ENCODE measurements around the gene MAP2K6. TPM values are rescaled to one million over a fixed set of nuclear protein-coding genes. Genes with fewer than 3 reads are reported as not detected.
A peak's percentile ranks its signal among the peaks of the same experiment; 100 is the strongest.

MAP2K6 gene
- polyA plus RNA-seq, 1 donor (not counting 4 experiments of a cell fraction or from before 2014, with no cell fraction given), result 0.39 TPM

GRCh38 chr17:69538795-69539194 is 124.3 kb downstream of the MAP2K6 start:
- Histone ChIP-seq H3K4me1 (ENCODE audit: control insufficient read depth, extremely low read depth, insufficient read depth, low read length) (peaks cover 17% of the 10 kb centered on the region), H3K4me2 (ENCODE audit: control insufficient read depth, extremely low read depth, insufficient read depth, low read depth, low read length) (peak overlapping the region; percentile 45), H3K4me3 (ENCODE audit: control insufficient read depth in 2 of 3, extremely low read depth in 1 of 3, insufficient read depth in 2 of 3, low read depth in 1 of 3, low read length in 3 of 3) (no peak overlapping the region), H3K79me2 (ENCODE audit: control insufficient read depth, insufficient read depth, low read length) (no peaks in the 10 kb centered on the region), H3K9me1 (ENCODE audit: control insufficient read depth, extremely low read depth, insufficient read depth, low read length) (no peaks in the 10 kb centered on the region), H3K36me3 (ENCODE audit: control insufficient read depth in 2 of 2, extremely low read depth in 1 of 2, insufficient read depth in 2 of 2, low read length in 2 of 2) (no peaks in the 10 kb centered on the region), H3K9ac (ENCODE audit: control insufficient read depth, extremely low read depth, insufficient read depth, low read length) (no peak overlapping the region), H3K27me3 (ENCODE audit: control insufficient read depth, extremely low read depth, insufficient read depth, low read length) (no peaks in the 10 kb centered on the region), H2AFZ (ENCODE audit: control insufficient read depth, low read length) (no peak overlapping the region), H3K9me3 (ENCODE audit: control insufficient read depth, low read depth, low read length) (no peaks in the 10 kb centered on the region), H4K20me1 (ENCODE audit: control insufficient read depth, extremely low read depth, insufficient read depth, low read length) (no peaks in the 10 kb centered on the region), H3K27ac (ENCODE audit: control insufficient read depth, insufficient read depth, low read length) (no peak overlapping the region)
- TF ChIP-seq CTCF (optimal IDR thresholded peaks at IDR 0.05 in 1 of 3, IDR thresholded peaks at IDR 0.05 in 1 of 3, conservative IDR thresholded peaks at IDR 0.05 in 1 of 3; ENCODE audit: extremely low read depth in 1 of 3, insufficient read depth in 2 of 3, low read length in 3 of 3) (no peak), EZH2 (IDR thresholded peaks at IDR 0.05; ENCODE audit: low read length) (no peak)
- dilution Hi-C loops (cut with MboI; ENCODE audit: extremely low pct_ligation_motif_present, low sequenced_read_pairs), result no loop called here
- DNase-seq (ENCODE audit: low read depth, low spot score) (no peak), FAIRE-seq (no peak)

- H3K79me2 ChIP-seq (ENCODE audit: control insufficient read depth, insufficient read depth, low read length), result no peaks in the 10 kb centered on the region
- TF ChIP-seq CTCF (optimal IDR thresholded peaks at IDR 0.05 in 1 of 3, IDR thresholded peaks at IDR 0.05 in 1 of 3, conservative IDR thresholded peaks at IDR 0.05 in 1 of 3; ENCODE audit: extremely low read depth in 1 of 3, insufficient read depth in 2 of 3, low read length in 3 of 3), result no peak
- TF ChIP-seq EZH2 (IDR thresholded peaks at IDR 0.05; ENCODE audit: low read length), result no peak
- H3K9me3 ChIP-seq (ENCODE audit: control insufficient read depth, low read depth, low read length), result no peaks in the 10 kb centered on the region
- no peaks in the 10 kb centered on the region for H3K27me3 ChIP-seq (ENCODE audit: control insufficient read depth, extremely low read depth, insufficient read depth, low read length)
- no peak for DNase-seq (ENCODE audit: low read depth, low spot score)
- no peaks in the 10 kb centered on the region for H3K36me3 ChIP-seq (ENCODE audit: control insufficient read depth in 2 of 2, extremely low read depth in 1 of 2, insufficient read depth in 2 of 2, low read length in 2 of 2)
- H3K4me3 ChIP-seq (ENCODE audit: control insufficient read depth in 2 of 3, extremely low read depth in 1 of 3, insufficient read depth in 2 of 3, low read depth in 1 of 3, low read length in 3 of 3), result peak overlapping the region in 1 of 3 experiments; percentile 52
- H3K9ac ChIP-seq (ENCODE audit: control insufficient read depth, extremely low read depth, insufficient read depth, low read length), result no peak overlapping the region
- dilution Hi-C loops (cut with MboI; ENCODE audit: extremely low pct_ligation_motif_present, low sequenced_read_pairs), result no loop called here
- H3K9me1 ChIP-seq (ENCODE audit: control insufficient read depth, extremely low read depth, insufficient read depth, low read length), result no peaks in the 10 kb centered on the region
- peak overlapping the region; percentile 59 for H2AFZ ChIP-seq (ENCODE audit: control insufficient read depth, low read length)
- peaks cover 17% of the 10 kb centered on the region for H3K4me1 ChIP-seq (ENCODE audit: control insufficient read depth, extremely low read depth, insufficient read depth, low read length)
- no peak for FAIRE-seq
- H4K20me1 ChIP-seq (ENCODE audit: control insufficient read depth, extremely low read depth, insufficient read depth, low read length), result no peaks in the 10 kb centered on the region
- H3K27ac ChIP-seq (ENCODE audit: control insufficient read depth, insufficient read depth, low read length), result peak overlapping the region; percentile 63
- peak overlapping the region; percentile 45 for H3K4me2 ChIP-seq (ENCODE audit: control insufficient read depth, extremely low read depth, insufficient read depth, low read depth, low read length)
Observed at GRCh38 chr17:69539274-69539673, 124.8 kb downstream of the MAP2K6 start.

Data from keratinocyte (primary cell).